GM19452 (cell line): ENCODE measurements around the gene SHCBP1L.
A peak's percentile ranks its signal among the peaks of the same experiment; 100 is the strongest.
"Not testable (repeated sequence)": the region's sequence is repeated elsewhere in the genome, so short reads cannot be mapped to it uniquely, and the experiment has no call there.

Experiments
- ATAC-seq: cut with Tn5 transposase; IDR thresholded peaks from one replicate; pipeline ENCODE4 v1.9.1; 2021; ENCODE audit not compliant: unreplicated experiment

SHCBP1L gene

GRCh38 chr1:182965861-182966260, 12.9 kb upstream of the SHCBP1L start:
- ATAC-seq = no peak

- ATAC-seq = no peak
Measured at GRCh38 chr1:182965096-182965495, 12.1 kb upstream of the SHCBP1L start.

GRCh38 chr1:182962554-182963115, 9.7 kb upstream of the SHCBP1L start:
- peak; percentile 98 for ATAC-seq

GRCh38 chr1:182960046-182960445, 7.1 kb upstream of the SHCBP1L start:
- ATAC-seq = no peak

- no peak for ATAC-seq
Measured at GRCh38 chr1:182957902-182958395, 5.0 kb upstream of the SHCBP1L start.

GRCh38 chr1:182956708-182957365, 3.9 kb upstream of the SHCBP1L start:
- ATAC-seq = no peak

GRCh38 chr1:182955596-182956588, 2.9 kb upstream of the SHCBP1L start:
- ATAC-seq = no peak

- no peak for ATAC-seq
Measured at GRCh38 chr1:182953826-182954225, 860 bp upstream of the SHCBP1L start.

GRCh38 chr1:182943336-182943735, 9.6 kb downstream of the SHCBP1L start:
- not testable (repeated sequence) for ATAC-seq

- not testable (repeated sequence) for ATAC-seq
Measured at GRCh38 chr1:182942145-182942544, 10.8 kb downstream of the SHCBP1L start.

- no peak for ATAC-seq
Measured at GRCh38 chr1:182939413-182939812, 13.6 kb downstream of the SHCBP1L start.

GRCh38 chr1:182935716-182936115, 17.2 kb downstream of the SHCBP1L start:
- ATAC-seq = no peak

GRCh38 chr1:182930985-182931384, 22.0 kb downstream of the SHCBP1L start:
- ATAC-seq = no peak

GRCh38 chr1:182927693-182928433, 25.1 kb downstream of the SHCBP1L start:
- ATAC-seq = peak; percentile 76

- ATAC-seq = no peak
Measured at GRCh38 chr1:182925661-182926060, 27.3 kb downstream of the SHCBP1L start.

- ATAC-seq = no peak
Measured at GRCh38 chr1:182917378-182917777, 35.6 kb downstream of the SHCBP1L start.

- ATAC-seq = no peak
Measured at GRCh38 chr1:182913401-182913800, 39.6 kb downstream of the SHCBP1L start.

GRCh38 chr1:182910143-182910542, 42.8 kb downstream of the SHCBP1L start:
- ATAC-seq = no peak

GRCh38 chr1:182909578-182909977, 43.4 kb downstream of the SHCBP1L start:
- ATAC-seq = no peak

- no peak for ATAC-seq
Measured at GRCh38 chr1:182905321-182905720, 47.6 kb downstream of the SHCBP1L start.

GRCh38 chr1:182901946-182902345, 51.0 kb downstream of the SHCBP1L start:
- ATAC-seq = not testable (repeated sequence)
